Sigmoid colon (tissue), 7 donors: Measurements from ENCODE around the gene OGFRL1. TPM values are rescaled to one million over a fixed set of nuclear protein-coding genes. Genes with fewer than 3 reads are reported as not detected.
A peak's percentile ranks its signal among the peaks of the same experiment; 100 is the strongest.

Experiments
- DNase-seq: peaks from one replicate; pipeline ENCODE4 v3.0.0-alpha.2; 2019
- H3K27ac ChIP-seq, 4 donors: fragments of 200-600 bp; sonication (generic); one replicate each; pipeline ENCODE4 v1.5.1; 2016 to 2019; ENCODE audit warnings: mild to moderate bottlenecking in 1 of 4
- H3K27me3 ChIP-seq, 3 donors: fragments of 200-600 bp; sonication (generic); one replicate each; pipeline ENCODE4 v1.5.1; 2019; ENCODE audit warnings: mild to moderate bottlenecking in 1 of 3
- H3K36me3 ChIP-seq, 4 donors: fragments of 200-600 bp; sonication (generic); one replicate each; pipeline ENCODE4 v1.5.1; 2016 to 2019
- H3K4me1 ChIP-seq, 4 donors: fragments of 200-600 bp; sonication (generic); one replicate each; pipeline ENCODE4 v1.5.1; 2017 to 2019
- H3K4me3 ChIP-seq, 4 donors: fragments of 200-600 bp; sonication (generic); one replicate each; pipeline ENCODE4 v1.5.1; 2017 to 2019; ENCODE audit warnings: mild to moderate bottlenecking in 2 of 4, moderate library complexity in 1 of 4
- H3K9me3 ChIP-seq, 4 donors: fragments of 200-600 bp in 3 of 4; sonication (generic) in 3 of 4; one replicate each; pipeline versions ENCODE4 v1.5.1 to v1.6.1; 2013 to 2019
- CTCF ChIP-seq, 4 experiments: fragments of 450-650 bp in 3 of 4; fragments of 200-600 bp in 1 of 4; IDR thresholded peaks; one replicate each; pipeline ENCODE4 v1.5.1; 2016 to 2019; ENCODE audit warnings: antibody characterized with exemption in 4 of 4, mild to moderate bottlenecking in 3 of 4, moderate library complexity in 2 of 4
- EP300 ChIP-seq, 4 donors: sonication (generic); formaldehyde crosslinking; IDR thresholded peaks; one replicate each; pipeline ENCODE4 v1.6.1; 2017; ENCODE audit warnings: antibody characterized with exemption in 4 of 4
- POLR2A ChIP-seq, 2 donors: fragments of 450-650 bp; IDR thresholded peaks; one replicate each; pipeline ENCODE4 v1.6.1; 2016; ENCODE audit warnings: antibody characterized with exemption in 2 of 2, mild to moderate bottlenecking in 2 of 2, moderate library complexity in 2 of 2
- POLR2AphosphoS5 ChIP-seq, 4 donors: sonication (generic); formaldehyde crosslinking; IDR thresholded peaks; one replicate each; pipeline ENCODE4 v1.6.1; 2017; ENCODE audit warnings: antibody characterized with exemption in 4 of 4
- WGBS, 2 donors: extraction: QIAGEN DNeasy Blood & Tissue Kit; methylation state at CpG; one replicate each; pipeline ENCODE4 v1.1.7; 2013; 5-methylcytosine and 5-hydroxymethylcytosine counted together
- intact Hi-C: fragments of 100-400 bp; cut with DNase I; formaldehyde crosslinking; loops from one replicate; pipeline ENCODE4 v1.15.1; 2023
- polyA plus RNA-seq, 3 donors: library from polyadenylated mRNA; stranded (reverse); fragments of 200-250 nt; gene quantifications; one replicate each; pipeline ENCODE4 v1.2.3, GENCODE V29; 2013
- total RNA-seq, 4 donors: library from RNA; depleted of rRNA; stranded (reverse); fragments of >200 nt; gene quantifications; one replicate each; pipeline ENCODE4 v1.1.0, GENCODE V29; 2016
- donor health status: healthy with polysubstance abuse.
- donor health status: Bipolar disorder and iron deficiency.
- donor health status: healthy.

Gene OGFRL1
- total and polyA plus RNA-seq, 7 donors, result 3.2 to 58.5 (median 23.0) TPM

GRCh38 chr6:71280701-71281100 is 7.9 kb upstream of the OGFRL1 start:
- no peaks in the 10 kb centered on the region for H3K9me3 ChIP-seq
- H3K4me1 ChIP-seq, result no peaks in the 10 kb centered on the region
- H3K36me3 ChIP-seq, result no peaks in the 10 kb centered on the region
- no peaks in the 10 kb centered on the region for H3K27me3 ChIP-seq
- H3K27ac ChIP-seq, result no peak overlapping the region
- no peak overlapping the region for H3K4me3 ChIP-seq
- TF ChIP-seq EP300 (IDR thresholded peaks at IDR 0.05) (no peak), POLR2A (IDR thresholded peaks at IDR 0.05) (no peak), CTCF (IDR thresholded peaks at IDR 0.05) (no peak), POLR2AphosphoS5 (IDR thresholded peaks at IDR 0.05) (no peak)
- DNase-seq, result no peak
- 94% methylated on average over 2 of the region's 2 CpGs for WGBS, 2 donors
- intact Hi-C loops, result no loop called here

- no peak for TF ChIP-seq POLR2AphosphoS5 (IDR thresholded peaks at IDR 0.05)
- no peak for TF ChIP-seq CTCF (IDR thresholded peaks at IDR 0.05)
- TF ChIP-seq POLR2A (IDR thresholded peaks at IDR 0.05), result no peak
- TF ChIP-seq EP300 (IDR thresholded peaks at IDR 0.05), result no peak
- no peak overlapping the region for H3K27ac ChIP-seq
- peaks cover 0 to 13% (median 8%) of the 10 kb centered on the region in 4 donors for H3K4me1 ChIP-seq
- intact Hi-C loops, result loop anchor here (5.0 kb wide), 2 partner anchors 138 to 228 kb away; no protein-coding TSS in a partner anchor
- H3K27me3 ChIP-seq, result no peaks in the 10 kb centered on the region
- DNase-seq, result no peak
- H3K9me3 ChIP-seq, result no peaks in the 10 kb centered on the region
- no peak overlapping the region for H3K4me3 ChIP-seq
- H3K36me3 ChIP-seq, result no peaks in the 10 kb centered on the region
Measured at GRCh38 chr6:71284785-71285184, 3.8 kb upstream of the OGFRL1 start.

GRCh38 chr6:71287038-71287437 is 1.6 kb upstream of the OGFRL1 start:
- peaks cover 0 to 28% (median 12%) of the 10 kb centered on the region in 4 donors for H3K4me1 ChIP-seq
- peak overlapping the region; percentile 89 to 94 (median 92) for H3K27ac ChIP-seq
- 79 to 83% methylated on average over 7 of the region's 7 CpGs for WGBS, 2 donors
- no peaks in the 10 kb centered on the region for H3K27me3 ChIP-seq
- intact Hi-C loops, result loop anchor here (5.0 kb wide), 2 partner anchors 135 to 225 kb away; no protein-coding TSS in a partner anchor
- peak in 2 of 4 donors; percentile 18 to 54 for TF ChIP-seq POLR2AphosphoS5 (IDR thresholded peaks at IDR 0.05)
- no peak for TF ChIP-seq POLR2A (IDR thresholded peaks at IDR 0.05)
- no peaks in the 10 kb centered on the region for H3K36me3 ChIP-seq
- peak overlapping the region in 1 of 4 donors; percentile 76 for H3K4me3 ChIP-seq
- H3K9me3 ChIP-seq, result no peaks in the 10 kb centered on the region
- peak; percentile 71 for DNase-seq

- H3K27me3 ChIP-seq, result no peaks in the 10 kb centered on the region
- peak overlapping the region; percentile 89 to 94 (median 92) for H3K27ac ChIP-seq
- peak overlapping the region; percentile 65 to 85 (median 80) for H3K4me3 ChIP-seq
- 13% methylated on average over 5 of the region's 5 CpGs for WGBS, 2 donors
- no peaks in the 10 kb centered on the region for H3K36me3 ChIP-seq
- no peak for DNase-seq
- TF ChIP-seq POLR2AphosphoS5 (IDR thresholded peaks at IDR 0.05) (peak in 1 of 4 donors; percentile 19), POLR2A (IDR thresholded peaks at IDR 0.05) (no peak)
- intact Hi-C loops, result loop anchor here (5.0 kb wide), 2 partner anchors 134 to 224 kb away; no protein-coding TSS in a partner anchor
- H3K9me3 ChIP-seq, result no peaks in the 10 kb centered on the region
- peaks cover 0 to 28% (median 14%) of the 10 kb centered on the region in 4 donors for H3K4me1 ChIP-seq
Measured at GRCh38 chr6:71287926-71288227, 734 bp upstream of the OGFRL1 start.

GRCh38 chr6:71289039-71289801 is 609 bp downstream of the OGFRL1 start:
- TF ChIP-seq EP300 (IDR thresholded peaks at IDR 0.05) (no peak), POLR2A (IDR thresholded peaks at IDR 0.05) (no peak), CTCF (IDR thresholded peaks at IDR 0.05) (no peak), POLR2AphosphoS5 (IDR thresholded peaks at IDR 0.05) (no peak)
- WGBS, 2 donors, result 1 to 3% methylated on average over 57 of the region's 57 CpGs
- Histone ChIP-seq H3K27ac (peak overlapping the region; percentile 89 to 94 (median 92)), H3K9me3 (no peaks in the 10 kb centered on the region), H3K4me3 (peak overlapping the region; percentile 65 to 85 (median 80)), H3K27me3 (no peaks in the 10 kb centered on the region), H3K36me3 (peaks cover 0 to 10% (median 0%) of the 10 kb centered on the region in 4 donors), H3K4me1 (peaks cover 0 to 28% (median 14%) of the 10 kb centered on the region in 4 donors)
- DNase-seq, result peak; percentile 65
- intact Hi-C loops, result loop anchor here (5.0 kb wide), 2 partner anchors 133 to 223 kb away; no protein-coding TSS in a partner anchor
